ENCODE measurements around the gene SERPINA4. TPM values are rescaled to one million over a fixed set of nuclear protein-coding genes. Genes with fewer than 3 reads are reported as not detected.

The SERPINA4 gene
- total RNA-seq, 1 experiment from 2014 or later, result not detected

DNA sequence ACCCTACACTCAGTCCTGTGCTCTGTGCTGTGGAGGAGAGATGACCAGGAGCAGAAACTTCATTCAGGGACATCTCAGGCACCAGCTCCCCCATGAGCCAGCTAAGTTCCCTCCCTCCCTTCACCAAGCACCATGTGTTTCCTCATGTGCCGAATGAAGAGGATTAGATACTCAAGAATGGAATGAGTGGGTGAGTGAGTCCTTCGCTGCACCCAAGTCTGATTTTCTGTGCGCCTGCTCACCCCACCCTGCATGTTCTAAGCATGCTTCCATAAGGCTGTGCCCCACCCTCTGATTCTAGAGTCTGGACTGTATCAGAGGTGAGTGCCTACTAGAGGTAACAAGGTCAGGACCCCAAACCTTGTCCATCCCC lies 32.1 kb downstream of the SERPINA4 start:
- H3K27me3 ChIP-seq (ENCODE audit: insufficient read depth, low read length), result no peaks in the 10 kb centered on the region
- no peak overlapping the region for H4K5ac ChIP-seq (ENCODE audit: insufficient read length, low read depth, low read length)
- Mint-ChIP-seq H3K4me3 (no peak overlapping the region), H3K36me3 (ENCODE audit: insufficient read depth in 1 of 3, low read depth in 3 of 3) (peaks cover 0 to 5% (median 5%) of the 10 kb centered on the region in 3 experiments; a peak in 3 of 7 replicates), H3K9me3 (peaks cover 8% of the 10 kb centered on the region in 2 experiments; a peak in 4 of 5 replicates), H3K27me3 (ENCODE audit: low read depth) (peaks cover 8% of the 10 kb centered on the region), H3K4me1 (peaks cover 3 to 6% of the 10 kb centered on the region in 2 experiments; a peak in 3 of 4 replicates), H3K27ac (no peak overlapping the region)
- H3K4ac ChIP-seq (ENCODE audit: low read depth, low read length), result no peak overlapping the region
- no peak overlapping the region for H2BK20ac ChIP-seq (ENCODE audit: low read depth, low read length, poor library complexity, severe bottlenecking)
- H2BK5ac ChIP-seq (ENCODE audit: insufficient read length, low read length), result no peak overlapping the region
- no peak overlapping the region for H2BK15ac ChIP-seq (ENCODE audit: low read depth, low read length)
- H3K4me1 ChIP-seq (ENCODE audit: insufficient read depth, low read length), result no peaks in the 10 kb centered on the region
- H2BK12ac ChIP-seq (ENCODE audit: insufficient read length, low read depth, low read length), result no peak overlapping the region
- WGBS (ENCODE audit: extremely low coverage, insufficient read length, low lambda C conversion rate), result no CpG with 5 or more reads among the region's 3 CpGs
- H2AK5ac ChIP-seq (ENCODE audit: insufficient read length, low read length), result no peak overlapping the region
- no peak overlapping the region for H3K9ac ChIP-seq (ENCODE audit: extremely low read depth, insufficient read length, low read length)
- H3K23ac ChIP-seq (ENCODE audit: insufficient read length, low read depth, low read length), result no peak overlapping the region
- no peak overlapping the region for H4K8ac ChIP-seq (replicated peaks; ENCODE audit: insufficient read length, low read depth, low read length)
- no peak overlapping the region for H3T11ph ChIP-seq (ENCODE audit: low read length)
- no peak overlapping the region for H3K4me2 ChIP-seq (ENCODE audit: insufficient read depth, insufficient read length, low read length)
- TF ChIP-seq, protein P1, sequence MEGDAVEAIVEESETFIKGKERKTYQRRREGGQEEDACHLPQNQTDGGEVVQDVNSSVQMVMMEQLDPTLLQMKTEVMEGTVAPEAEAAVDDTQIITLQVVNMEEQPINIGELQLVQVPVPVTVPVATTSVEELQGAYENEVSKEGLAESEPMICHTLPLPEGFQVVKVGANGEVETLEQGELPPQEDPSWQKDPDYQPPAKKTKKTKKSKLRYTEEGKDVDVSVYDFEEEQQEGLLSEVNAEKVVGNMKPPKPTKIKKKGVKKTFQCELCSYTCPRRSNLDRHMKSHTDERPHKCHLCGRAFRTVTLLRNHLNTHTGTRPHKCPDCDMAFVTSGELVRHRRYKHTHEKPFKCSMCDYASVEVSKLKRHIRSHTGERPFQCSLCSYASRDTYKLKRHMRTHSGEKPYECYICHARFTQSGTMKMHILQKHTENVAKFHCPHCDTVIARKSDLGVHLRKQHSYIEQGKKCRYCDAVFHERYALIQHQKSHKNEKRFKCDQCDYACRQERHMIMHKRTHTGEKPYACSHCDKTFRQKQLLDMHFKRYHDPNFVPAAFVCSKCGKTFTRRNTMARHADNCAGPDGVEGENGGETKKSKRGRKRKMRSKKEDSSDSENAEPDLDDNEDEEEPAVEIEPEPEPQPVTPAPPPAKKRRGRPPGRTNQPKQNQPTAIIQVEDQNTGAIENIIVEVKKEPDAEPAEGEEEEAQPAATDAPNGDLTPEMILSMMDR (conservative IDR thresholded peaks at IDR 0.05), result no peak
- no peaks in the 10 kb centered on the region for H3K79me2 ChIP-seq (ENCODE audit: insufficient read depth, low read length)
- no peak overlapping the region for H3K27ac ChIP-seq (ENCODE audit: insufficient read length, low read depth, low read length)
- no peak overlapping the region for H3K56ac ChIP-seq (ENCODE audit: insufficient read length, low read depth, low read length)
- no peak overlapping the region for H2BK120ac ChIP-seq (ENCODE audit: low read depth, low read length, poor library complexity, severe bottlenecking)
- H3K23me2 ChIP-seq (ENCODE audit: insufficient read length, low read depth, low read length, poor library complexity, severe bottlenecking), result no peaks in the 10 kb centered on the region
- no peak overlapping the region for H3K18ac ChIP-seq (ENCODE audit: insufficient read length, low read depth, low read length)
- no peak for DNase-seq
- H2AFZ ChIP-seq (ENCODE audit: low read length), result no peak overlapping the region
- no peaks in the 10 kb centered on the region for H3K9me3 ChIP-seq (ENCODE audit: control insufficient read depth, low read depth, low read length)
- H4K20me1 ChIP-seq (ENCODE audit: control insufficient read depth, insufficient read depth, insufficient read length), result no peaks in the 10 kb centered on the region
- no peak overlapping the region for H4K91ac ChIP-seq (ENCODE audit: insufficient read length, low read depth, low read length)
- no peaks in the 10 kb centered on the region for H3K79me1 ChIP-seq (ENCODE audit: insufficient read depth, low read depth, low read length, poor library complexity, severe bottlenecking)
- H3K14ac ChIP-seq (ENCODE audit: insufficient read depth, low read length), result no peak overlapping the region

All from H9 (cell line).